Skin of body (tissue), 2 donors: ENCODE measurements around the gene BCL2L15. TPM values are rescaled to one million over a fixed set of nuclear protein-coding genes. Genes with fewer than 3 reads are reported as not detected.

Source experiments
- DNase-seq: peaks from one replicate; lab custom pipeline; 2025; lab: John Stamatoyannopoulos, UW
- total RNA-seq: library from RNA; depleted of rRNA; stranded (reverse); fragments of >200 nt; gene quantifications from one replicate; pipeline ENCODE4 v1.2.3, GENCODE V29; 2014

BCL2L15 gene
- total RNA-seq, 1 donor from 2014 or later = 0.99 TPM

DNA sequence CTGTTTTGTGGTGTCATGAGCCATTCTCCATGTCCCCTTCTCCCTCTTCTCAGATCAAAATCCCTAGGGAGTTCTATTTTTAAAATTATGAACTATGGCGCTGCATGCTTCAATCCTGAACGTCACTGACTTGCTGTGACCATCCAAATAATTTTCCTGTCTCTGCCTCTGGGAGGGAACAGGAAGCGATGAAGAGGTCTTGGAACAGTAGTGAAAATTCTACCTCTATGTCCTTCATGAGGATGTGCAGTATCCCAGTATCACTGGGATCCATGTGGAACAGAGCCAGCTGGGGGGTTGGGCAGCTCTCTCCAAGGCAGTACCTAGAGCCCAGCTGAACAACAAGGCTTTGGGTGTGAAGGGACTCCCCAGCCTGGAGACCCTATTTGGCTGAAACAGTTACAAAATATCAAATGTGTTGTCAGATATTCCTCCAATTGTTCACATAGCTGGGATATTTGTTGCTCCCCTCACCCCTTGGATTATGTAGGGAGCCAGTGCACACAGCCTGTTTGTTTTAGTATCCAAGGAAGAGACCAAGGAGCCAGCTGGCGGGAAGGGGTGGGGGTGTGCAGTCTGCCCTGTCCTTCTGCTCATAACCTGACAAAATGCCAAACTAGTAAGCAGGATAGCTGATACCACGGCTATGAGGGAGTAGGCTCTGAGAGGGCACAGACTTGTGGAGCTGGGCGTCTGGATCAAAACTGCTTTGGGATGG is 25.4 kb upstream of the BCL2L15 start:
- DNase-seq = peak; percentile 19

GRCh38 chr1:113905435-113905861 is 18.1 kb upstream of the BCL2L15 start:
- no peak for DNase-seq

- peak; percentile 99 for DNase-seq
Observed at GRCh38 chr1:113904674-113905434, 17.5 kb upstream of the BCL2L15 start, which contains the start of the genes AP4B1 and DCLRE1B. TSS of gene AP4B1 (minus strand) at chr1:113904799. CDS start at chr1:113904717, 82 bp downstream. TSS of gene DCLRE1B (plus strand) at chr1:113905326. CDS start at chr1:113905587, 261 bp downstream.

DNA sequence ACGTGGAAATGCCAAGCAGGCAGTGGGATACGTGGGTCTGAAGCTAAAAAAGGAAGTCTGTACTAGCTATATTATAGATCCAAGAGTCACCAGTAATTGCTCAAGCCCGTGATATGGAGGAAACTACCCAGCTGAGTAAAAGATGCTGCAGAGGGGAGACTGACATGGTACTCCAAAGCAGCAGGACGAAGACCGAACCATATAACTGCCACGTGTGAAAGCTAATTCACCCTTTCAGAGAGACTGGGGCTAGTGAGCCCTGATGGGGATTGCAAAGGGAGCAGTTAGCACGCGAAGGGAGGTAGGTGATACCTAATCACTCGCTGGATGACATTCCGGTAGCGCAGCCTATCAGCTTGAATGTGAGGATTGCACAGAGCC is 16.9 kb upstream of the BCL2L15 start:
- DNase-seq = peak; percentile 83

- no peak for DNase-seq
Observed at GRCh38 chr1:113903501-113904292, 16.3 kb upstream of the BCL2L15 start.

DNA sequence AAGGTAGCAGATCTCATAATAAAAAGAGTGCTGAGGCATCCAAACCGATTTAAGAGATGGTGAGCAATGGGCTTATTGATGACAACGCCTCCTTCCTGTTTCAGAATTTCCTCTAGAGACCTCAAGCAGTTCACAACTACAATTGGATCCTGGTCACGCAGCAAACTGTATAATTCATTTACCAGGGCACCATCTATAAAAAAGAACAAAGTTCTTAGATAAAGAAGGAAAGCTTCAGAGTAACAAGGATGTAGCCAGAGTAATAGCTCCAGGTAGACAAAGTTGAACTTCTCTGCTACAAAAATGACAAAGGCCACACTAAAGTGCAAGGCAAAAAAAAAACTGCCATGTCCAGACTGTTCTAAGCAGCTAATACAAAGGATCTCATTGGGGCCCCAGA is 13.8 kb upstream of the BCL2L15 start:
- DNase-seq = no peak

- DNase-seq = no peak
Observed at GRCh38 chr1:113899111-113899510, 11.7 kb upstream of the BCL2L15 start.

GRCh38 chr1:113898241-113898814 is 10.9 kb upstream of the BCL2L15 start:
- no peak for DNase-seq

- DNase-seq = no peak
Observed at GRCh38 chr1:113895961-113896360, 8.6 kb upstream of the BCL2L15 start.

DNA sequence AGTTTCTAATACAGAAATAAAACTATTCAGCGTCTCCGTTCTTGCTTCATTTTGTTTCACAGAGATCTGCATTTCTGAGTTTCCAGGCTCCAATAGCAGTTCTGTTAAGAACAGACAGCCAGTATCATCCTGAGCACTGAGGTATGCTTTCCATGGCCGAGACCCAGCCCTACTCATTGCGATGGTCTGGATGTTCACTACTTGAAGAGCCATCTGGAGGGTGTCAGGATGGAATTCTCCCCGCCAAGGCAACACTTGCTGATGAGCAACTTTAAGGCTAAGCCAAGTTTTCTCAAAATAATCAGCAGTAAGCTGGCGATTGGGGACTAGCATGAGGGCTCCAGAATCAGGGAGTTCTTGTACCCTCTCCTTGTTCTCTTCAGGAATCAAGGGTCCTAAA is 7.7 kb upstream of the BCL2L15 start:
- DNase-seq = no peak

- no peak for DNase-seq
Observed at GRCh38 chr1:113893267-113893666, 5.9 kb upstream of the BCL2L15 start.

GRCh38 chr1:113891631-113892220 is 4.3 kb upstream of the BCL2L15 start:
- DNase-seq = no peak

DNA sequence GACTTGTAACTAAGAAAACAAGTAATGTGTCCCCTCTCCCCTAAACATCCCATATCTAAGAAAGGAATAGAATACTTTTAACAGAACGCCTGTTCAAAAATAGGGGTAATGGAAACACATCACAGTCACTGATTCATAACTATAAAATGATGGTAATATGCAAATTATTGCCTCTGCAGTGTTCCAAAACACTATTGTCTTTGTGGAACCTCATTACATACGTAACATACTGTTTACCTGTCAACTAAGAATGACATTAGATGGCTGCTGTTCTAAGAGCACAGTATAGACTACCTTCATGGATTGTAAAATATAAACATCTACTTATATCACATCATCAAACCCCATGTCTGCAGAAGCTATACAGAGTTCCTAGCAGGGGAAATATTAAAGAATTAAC is 3.4 kb upstream of the BCL2L15 start:
- DNase-seq = no peak

DNA sequence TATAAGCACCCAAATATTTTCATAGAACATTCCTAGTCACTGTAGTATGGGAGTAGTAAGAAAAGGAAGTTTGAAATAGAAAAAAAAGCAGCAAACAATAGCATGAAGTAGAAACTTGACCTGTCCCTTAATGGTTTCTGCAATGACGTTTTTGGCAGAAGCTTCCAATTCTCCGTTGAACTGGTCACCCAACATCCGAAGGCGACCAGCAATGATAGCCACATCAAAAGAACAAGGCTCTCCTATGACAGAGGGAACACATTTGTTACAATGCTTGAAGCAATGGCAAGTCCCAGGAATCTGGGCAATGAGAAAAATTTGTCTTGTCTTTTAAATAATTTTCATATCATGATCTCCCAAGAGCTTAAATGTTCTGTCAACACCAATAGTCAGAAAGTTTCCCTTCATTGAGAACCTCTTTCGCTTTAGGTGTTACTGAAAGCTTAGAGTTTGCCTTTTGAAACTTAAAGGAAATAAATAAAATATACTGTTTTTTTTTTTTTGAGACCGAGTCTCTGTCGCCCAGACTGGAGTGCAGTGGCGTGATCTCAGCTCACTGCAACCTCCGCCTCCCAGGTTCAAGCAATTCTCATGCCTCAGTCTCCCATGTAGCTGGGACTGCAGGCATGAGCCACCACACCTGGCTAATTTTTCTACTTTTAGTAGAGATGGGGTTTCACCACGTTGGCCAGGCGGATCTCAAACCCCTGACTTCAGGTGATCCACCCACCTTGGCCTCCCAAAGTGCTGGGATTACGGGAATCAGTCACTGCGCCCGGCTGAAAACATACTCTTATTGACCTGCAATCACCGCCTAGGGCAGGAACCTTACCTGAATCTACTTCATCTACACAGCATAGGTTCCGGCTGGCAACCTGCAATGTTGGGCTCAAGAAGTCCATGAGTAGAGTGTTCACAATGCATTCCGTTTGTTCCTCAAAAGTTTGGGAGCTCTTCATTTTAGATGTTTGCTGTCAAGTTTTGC is 672 bp downstream of the BCL2L15 start:
- no peak for DNase-seq

DNA sequence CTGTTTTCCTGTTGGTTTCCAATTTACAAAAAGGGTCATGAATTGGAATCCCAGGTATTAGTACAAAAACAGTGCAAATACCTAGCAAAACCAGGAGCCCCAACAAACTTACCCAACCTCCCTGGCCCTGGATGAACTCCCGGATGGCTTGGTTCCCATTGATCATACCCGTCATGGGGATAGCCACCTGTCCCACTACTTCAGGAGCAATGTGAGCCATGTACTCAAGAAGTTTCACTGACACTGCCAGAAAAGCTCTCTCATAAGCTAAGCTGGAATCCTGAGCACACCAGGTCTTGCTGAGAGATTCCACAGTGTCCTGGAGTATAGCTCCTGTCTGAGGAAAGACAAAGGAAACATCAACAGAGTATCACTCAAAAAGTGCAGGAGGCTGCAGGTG is 5.7 kb downstream of the BCL2L15 start:
- no peak for DNase-seq

DNA sequence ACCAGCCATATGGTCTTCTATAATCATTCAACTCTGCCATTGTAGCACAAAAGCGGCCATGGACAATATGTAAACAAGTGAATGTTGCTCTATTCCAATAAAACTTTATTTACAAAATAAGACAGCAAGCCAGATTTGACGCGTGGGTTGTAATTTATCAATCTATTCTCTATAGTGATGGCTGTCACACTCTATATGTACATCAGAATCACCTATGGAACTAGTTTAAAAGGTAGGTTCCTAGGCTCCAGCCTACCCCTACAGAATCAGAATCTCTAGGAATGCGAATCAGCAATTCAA is 7.7 kb downstream of the BCL2L15 start:
- DNase-seq = no peak

DNA sequence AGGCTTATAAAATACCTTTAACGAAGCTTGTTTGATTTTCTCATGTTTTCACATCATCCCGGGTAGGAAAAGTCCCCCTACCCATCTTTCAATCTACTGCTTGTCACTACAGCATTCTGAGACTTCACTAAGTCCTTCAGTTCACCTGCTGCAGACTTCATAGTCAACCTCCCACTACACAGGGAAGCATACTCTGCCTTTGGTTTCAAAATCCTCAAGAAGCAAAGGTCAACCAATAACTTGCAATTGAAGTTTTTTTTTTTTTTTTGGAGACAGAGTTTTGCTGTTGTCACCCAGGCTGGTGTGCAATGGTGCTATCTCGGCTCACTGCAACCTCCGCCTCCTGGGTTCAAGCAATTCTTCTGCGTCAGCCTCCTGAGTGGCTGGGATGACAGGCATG is 11.2 kb downstream of the BCL2L15 start:
- no peak for DNase-seq

- DNase-seq = no peak
Observed at GRCh38 chr1:113875714-113876113, 11.7 kb downstream of the BCL2L15 start.

GRCh38 chr1:113874012-113874879 is 13.1 kb downstream of the BCL2L15 start:
- no peak for DNase-seq
